GM04503 (cell line): Measurements from ENCODE around the gene IGDCC3.
"Not testable (repeated sequence)": the region's sequence is repeated elsewhere in the genome, so short reads cannot be mapped to it uniquely, and the experiment has no call there.

Experiments used
- DNase-seq: peaks from one replicate; pipeline ENCODE4 v3.0.0-alpha.2; 2012; ENCODE audit warnings: low read depth

The IGDCC3 gene

DNA sequence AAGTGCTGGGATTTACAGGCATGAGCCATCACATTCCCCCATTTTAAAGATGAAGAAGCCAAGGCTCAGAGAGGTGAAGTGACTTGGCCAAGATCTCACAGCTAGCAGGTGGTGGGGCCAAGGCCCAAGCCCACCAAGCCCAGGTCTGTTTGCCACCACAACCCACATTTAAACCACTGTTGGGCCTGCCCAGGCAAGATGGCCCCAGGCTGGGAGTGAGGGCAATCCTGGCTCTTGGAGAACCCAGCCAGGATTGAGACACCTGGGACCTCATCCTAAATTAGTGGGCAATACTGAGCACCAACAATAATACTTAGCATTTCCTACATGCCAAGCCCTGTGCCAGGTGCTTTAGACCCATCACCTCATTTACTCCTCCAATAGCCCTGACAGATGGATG, 6.9 kb downstream of the IGDCC3 start:
- no peak for DNase-seq

DNA sequence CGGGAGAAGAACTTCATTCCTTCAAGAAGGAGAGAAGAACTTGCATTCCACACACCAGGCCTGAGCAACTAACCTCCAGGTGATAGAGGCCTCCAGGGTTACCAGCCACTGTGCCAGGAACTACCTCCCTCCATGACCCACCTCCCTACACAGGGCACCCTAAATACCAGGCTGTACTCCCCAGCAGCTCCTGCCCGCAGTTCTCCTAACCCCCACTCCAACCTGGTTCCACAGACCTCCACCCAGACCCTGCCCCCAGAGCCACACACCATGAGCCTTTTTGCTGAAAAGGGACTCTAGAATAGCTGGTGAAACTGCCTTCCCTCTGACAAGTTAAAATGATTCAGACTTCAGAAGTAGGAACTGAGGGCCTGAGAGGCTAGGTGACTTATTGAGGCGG, 8.2 kb downstream of the IGDCC3 start:
- DNase-seq, result no peak

DNA sequence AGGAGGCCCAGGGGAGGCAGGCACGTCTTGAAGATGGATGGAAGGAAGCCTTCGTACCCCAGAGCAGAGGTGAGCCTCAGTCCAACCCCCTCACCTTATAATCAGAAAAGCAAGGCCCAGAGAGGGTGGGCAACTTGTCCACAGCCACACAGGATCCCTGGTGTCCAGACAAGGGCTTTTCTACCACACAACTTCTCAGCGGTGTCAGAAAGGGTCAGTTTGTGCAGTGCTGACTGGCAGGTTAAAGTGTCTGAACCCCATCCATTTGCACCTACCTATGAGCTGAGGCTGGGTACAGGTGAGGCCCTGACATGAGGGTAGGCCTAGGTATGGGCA, 8.6 kb downstream of the IGDCC3 start:
- DNase-seq, result no peak

DNA sequence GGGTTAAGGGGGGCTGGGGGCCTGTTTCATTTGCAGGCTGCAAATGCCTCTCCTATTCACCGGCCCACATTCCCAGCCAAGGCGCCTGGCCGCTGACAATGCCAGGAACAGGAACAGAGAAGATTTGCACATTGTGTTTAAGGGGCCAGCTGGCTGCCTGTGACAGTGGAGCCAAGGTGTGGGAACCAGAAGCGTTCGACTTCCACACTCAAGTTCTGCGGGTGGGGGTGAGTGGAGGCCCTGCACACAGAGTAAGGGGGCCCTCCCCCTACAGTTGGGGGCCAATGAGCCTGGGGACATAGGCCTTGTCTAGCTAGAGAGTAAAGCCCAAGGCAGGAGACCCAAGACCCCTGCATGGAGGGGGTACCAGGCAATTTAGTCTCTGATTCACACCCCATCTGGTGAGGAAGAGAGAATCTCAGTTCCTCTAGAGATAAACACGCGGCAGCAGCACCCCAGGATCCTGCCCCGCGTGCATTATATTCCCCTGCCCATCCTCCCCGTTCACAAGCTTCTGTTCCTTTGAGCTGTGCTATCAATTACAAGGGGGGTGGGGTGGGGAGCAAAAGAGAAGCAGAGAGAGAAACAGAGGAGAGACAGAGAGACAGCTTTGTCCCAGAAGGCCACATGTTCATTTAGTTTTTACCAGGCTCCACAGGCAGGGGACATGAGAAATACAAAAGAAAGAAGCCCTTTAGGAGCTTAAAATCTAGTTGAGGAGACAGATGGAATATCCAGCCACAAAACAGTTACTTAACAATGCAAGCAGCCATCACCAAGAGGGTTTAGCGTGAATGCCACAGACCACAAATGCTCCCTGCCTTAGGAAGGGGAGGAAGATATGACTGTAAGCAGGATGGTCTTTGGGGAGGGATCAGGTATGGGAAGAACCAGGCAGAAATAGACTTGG, 9.2 kb downstream of the IGDCC3 start:
- DNase-seq, result no peak

DNA sequence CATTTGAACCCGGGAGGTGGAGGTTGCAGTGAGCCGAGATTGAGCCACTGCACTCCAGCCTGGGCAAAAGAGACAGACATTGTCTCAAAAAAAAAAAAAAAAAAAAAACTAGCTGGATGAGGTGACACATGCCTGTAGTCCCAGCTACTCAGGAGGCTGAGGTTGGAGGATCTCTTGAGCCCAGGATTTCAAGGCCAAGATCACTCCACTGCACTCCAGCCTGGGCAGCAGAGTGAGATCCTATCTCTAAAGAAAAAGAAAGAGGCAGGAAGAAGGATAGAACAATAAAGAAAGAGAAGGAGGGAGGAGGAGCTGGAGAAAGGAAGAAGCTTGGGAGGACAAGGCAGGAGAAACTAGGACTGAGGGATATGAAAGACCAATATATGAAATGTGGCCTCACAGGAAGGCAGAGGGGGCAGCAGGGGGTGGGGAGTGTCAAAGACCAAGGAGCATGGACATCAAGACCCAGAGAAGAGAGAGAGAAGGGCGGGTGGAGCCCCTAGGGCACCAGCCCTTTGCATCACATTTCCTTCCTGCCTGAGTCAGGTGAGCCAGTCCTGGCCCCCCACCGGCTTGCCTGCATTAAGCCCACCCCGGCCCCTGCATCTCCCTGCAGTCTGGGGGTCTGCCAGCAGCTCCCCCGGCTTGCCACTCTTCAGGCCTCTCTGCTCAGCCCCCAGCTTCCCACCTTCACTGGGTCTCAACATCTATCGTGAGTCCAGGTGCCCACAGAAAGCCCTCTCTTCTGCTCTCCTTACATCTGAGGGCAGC, 11.5 kb downstream of the IGDCC3 start:
- no peak for DNase-seq

DNA sequence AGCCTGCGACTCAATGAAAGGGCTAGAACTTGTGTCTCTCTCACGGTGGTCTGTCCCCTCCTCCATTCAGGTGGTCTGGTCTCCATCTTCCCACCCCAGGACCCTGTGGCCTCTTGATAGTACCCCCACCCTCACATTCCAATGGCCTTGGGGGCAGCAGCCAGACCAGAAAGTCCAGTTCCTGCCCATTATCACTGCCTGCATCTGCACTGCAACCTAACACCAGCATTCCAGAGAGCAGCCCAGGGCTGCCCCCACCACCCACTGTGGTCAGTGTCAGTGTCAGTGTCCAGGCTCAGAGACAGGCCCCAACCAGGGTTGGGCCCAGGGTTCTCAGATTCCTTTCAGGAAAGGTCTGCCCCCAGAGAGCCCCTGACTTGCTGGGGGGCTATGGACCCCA, 12.6 kb downstream of the IGDCC3 start:
- DNase-seq, result no peak

DNA sequence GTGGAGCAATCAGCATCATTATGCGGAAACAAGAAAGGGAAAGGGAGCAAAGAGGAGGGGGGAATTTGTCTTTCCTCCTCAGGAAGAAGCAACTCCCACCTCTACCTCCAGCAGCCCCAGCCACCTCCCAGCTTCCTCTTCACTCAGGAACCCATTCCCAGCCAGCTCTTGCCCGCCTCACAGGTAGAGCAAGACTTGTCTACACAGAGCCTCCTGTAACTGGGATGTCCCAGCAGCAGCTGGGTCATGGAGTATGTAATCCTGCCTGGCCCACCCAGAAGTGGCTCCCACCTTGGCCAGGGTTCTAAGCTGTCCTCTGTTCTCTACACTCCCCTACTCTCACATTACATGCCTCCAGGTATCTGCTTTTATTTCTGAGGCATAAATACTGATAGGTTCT, 14.0 kb downstream of the IGDCC3 start:
- no peak for DNase-seq

DNA sequence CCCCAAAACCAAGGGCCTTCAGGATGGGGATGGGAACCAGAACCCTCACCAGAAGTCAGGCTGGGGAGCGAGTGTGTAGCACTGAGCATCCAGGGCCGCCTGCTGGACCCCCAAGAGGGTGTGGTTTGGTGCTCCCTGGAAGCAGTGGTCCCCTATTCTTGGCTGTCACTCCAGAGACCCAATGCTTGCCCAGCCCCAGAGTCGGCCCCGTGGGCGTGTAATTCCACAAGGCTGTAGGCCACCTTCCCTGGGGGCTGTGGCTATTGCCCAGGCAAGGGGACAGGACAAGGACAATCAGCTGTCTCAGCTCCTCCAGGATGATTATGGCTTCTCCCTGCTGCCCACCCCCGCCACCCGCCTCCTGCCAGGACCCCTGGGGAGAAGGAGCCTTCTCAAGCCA, 14.5 kb downstream of the IGDCC3 start:
- no peak for DNase-seq

DNA sequence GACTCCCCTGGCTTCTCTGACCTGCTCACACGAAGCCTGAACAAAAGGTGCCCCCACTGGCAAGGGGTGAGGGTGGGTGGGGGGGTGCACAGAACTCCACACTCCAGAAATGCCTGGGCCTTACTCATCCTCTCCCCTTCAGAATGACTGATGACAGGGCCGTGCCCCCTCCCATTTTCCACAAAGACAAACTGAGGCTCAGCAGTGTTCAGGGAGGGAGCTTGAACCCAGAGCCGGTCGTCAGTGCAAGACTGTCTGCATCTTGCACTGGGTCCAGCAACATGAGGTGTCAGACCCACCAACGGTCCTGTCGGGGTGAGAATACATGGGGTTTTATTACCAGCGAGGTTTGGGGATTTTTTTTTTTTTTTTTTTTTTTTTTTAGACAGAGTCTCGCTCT, 15.3 kb downstream of the IGDCC3 start:
- DNase-seq, result no peak

DNA sequence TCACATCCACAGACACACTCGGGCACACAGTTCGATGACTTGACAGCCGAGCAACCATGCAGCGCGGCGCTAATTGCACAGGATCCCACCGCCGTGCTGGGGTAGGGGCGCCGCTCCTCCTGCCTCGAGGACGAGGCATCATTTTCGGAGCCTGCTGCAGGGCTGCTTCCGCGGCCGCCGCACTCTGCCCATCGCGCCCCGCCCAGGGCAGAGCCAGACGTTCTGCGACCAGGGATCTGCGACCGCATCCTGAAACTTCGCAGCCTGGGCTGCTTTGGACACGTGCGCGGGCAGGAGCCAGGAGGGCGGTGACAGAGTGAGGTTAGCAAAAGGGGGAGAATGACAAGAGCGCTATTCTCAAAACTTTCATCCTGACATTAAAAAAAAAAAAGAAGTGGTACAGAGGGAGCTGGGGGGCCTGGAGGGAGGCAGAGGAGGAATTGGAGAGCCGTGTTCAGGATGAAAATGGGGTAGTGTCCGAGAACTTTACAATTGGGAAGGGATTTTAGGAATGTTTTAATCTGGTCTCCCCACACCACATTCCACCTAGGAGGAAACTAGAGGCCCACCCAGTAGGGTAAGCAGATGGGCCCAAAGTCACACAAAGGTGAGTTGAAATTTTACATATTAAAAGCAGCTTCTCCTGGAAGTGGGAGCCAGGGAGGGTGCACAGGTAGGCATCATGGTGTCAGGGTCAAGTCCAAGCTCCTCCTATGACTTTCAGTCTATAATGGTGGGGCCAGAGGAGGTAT, 15.9 kb downstream of the IGDCC3 start:
- no peak for DNase-seq

DNA sequence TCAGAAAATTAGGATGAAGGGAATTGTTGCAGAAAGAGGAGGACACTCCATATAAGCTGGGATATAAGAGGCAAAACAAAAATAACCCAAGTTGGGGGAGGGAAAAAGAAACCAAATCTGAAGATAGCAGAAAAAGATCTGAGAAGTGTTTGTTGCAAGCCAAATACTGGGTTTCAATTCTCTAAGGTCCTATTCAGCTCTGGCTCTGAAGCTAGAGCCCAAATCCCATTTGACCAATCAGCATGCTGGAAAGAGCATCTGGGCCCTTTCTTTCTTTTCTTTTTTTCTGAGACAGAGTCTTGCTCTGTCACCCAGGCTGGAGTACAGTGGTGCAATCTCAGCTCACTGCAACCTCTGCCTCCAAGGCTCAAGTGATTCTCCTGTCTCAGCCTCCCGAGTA, 17.3 kb downstream of the IGDCC3 start:
- DNase-seq, result no peak

DNA sequence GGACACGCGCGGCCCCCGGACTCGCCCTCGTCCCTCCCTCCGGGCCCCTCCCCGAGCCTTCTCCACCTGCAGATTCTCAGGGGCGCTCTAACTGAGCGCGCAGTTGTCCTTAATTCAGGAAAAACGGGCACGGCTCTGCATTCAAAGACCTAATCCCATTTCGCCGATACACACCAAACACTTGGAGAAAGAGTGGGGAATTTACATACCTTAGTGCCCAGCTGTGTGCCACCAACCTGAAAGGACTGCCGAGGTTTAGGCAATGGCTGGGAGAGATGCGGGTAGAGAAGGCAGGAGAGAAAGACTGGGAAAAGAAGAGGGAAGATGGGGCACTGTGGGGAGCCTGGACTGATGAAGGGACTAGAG, 21.8 kb downstream of the IGDCC3 start:
- DNase-seq, result no peak

DNA sequence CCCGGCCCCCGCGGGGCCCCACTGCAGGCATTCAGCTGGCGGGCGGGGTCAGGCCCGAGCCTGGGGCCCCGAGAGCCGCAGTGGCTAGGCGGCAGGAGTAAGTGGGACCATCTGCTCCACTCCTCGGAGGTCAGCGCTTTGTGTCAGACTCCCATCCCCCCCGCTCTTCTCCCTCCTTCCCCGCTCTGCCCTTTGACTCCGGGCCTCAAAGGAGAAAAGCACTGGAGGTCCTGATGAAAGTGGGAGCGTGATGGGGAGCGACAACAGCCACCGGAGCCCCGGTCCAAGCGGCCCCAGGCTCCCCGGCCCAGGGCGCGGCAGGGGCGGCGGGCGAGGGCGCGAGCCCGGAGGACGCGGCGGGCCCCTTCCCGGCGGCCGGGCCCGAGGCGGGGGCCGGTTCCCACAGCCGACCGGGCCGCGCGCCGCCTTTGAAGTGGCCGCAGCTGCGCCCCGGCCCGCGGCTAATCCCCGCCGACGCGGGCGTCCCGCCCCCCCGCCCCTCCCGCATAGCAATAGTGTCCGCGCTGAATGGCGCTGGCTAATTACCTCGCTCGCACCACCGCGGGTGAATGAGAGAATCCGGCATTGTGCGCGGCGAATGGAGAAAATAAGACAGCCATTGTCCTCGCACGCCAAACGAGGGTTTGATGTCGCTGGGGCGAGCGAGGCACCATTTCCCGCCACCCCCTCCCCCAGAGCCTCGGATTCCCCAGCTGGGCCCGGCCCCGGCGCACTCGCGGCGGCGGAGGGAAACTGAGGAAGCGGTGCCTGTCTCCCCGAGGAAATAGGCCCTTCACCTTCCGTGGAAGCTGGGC, 22.4 kb downstream of the IGDCC3 start:
- no peak for DNase-seq

DNA sequence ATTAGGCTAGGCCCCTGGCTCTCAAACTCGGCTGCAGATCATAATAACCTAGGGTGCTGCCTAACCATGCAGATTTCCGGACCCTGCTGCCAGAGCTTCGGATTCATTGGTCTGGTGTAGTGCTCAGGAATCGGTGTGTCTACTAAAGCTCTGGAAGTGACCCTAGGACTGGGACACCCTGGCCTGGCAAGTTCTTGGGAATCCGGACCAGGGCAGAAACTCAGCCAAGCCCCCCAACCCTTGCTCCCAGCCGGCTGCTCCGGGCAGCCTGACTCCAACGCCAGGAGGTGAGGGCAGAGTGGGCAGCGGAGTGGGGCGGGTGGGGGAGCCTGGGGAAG, 23.0 kb downstream of the IGDCC3 start:
- DNase-seq, result no peak

DNA sequence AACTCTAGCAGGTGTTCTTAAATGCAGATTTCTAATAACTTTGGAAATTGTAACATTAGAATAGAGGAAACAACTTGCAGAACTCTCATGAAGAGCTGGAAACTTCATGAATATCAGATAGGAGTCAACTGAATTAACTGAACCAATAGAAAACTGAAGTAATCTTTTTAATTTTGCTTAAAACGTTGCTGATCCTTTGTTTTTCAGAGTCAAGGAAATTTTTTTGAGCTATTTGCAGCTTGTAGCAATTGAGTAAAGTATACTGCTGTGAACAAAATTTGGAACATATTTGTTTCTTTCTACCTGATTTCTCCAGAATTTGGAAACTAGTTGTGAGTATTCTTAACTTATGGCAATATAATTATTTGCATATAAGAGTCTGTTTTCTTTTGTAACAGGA, 25.8 kb downstream of the IGDCC3 start:
- DNase-seq, result not testable (repeated sequence)

DNA sequence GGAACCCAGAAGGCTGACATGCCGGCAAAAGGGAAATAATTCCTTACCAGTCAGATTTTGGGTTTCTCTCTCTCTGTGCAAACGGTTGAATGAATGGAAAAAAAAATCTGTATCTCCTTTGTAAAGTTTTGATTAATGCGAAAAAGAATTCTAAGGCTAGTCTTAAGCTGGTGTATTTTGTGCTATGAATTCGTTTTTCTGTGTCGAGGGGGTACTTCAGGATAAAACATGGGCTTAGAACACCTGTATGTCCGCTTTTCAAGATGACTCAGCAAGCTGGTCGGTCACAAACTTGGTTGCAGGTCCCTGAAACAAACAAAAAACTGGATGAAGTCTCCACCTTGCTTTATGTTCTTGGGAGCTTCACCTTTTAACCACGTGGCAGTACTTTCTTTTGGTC, 28.5 kb downstream of the IGDCC3 start:
- DNase-seq, result no peak

DNA sequence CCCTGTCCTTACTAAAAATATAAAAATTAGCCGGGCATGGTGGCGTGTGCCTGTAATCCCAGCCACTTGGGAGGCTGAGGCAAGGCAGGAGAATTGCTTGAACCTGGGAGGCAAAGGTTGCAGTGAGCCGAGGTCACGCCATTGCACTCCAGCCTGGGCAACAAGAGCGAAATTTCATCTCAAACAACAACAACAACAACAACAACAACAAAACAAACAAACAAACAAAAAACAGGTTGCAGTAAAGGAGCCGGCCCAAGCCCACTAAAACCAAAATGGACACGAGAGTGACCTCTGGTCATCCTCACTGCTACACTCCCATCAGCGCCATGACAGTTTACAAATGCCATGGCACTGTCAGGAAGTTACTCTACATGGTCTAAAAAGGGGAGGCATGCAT, 30.0 kb downstream of the IGDCC3 start:
- DNase-seq, result not testable (repeated sequence)

DNA sequence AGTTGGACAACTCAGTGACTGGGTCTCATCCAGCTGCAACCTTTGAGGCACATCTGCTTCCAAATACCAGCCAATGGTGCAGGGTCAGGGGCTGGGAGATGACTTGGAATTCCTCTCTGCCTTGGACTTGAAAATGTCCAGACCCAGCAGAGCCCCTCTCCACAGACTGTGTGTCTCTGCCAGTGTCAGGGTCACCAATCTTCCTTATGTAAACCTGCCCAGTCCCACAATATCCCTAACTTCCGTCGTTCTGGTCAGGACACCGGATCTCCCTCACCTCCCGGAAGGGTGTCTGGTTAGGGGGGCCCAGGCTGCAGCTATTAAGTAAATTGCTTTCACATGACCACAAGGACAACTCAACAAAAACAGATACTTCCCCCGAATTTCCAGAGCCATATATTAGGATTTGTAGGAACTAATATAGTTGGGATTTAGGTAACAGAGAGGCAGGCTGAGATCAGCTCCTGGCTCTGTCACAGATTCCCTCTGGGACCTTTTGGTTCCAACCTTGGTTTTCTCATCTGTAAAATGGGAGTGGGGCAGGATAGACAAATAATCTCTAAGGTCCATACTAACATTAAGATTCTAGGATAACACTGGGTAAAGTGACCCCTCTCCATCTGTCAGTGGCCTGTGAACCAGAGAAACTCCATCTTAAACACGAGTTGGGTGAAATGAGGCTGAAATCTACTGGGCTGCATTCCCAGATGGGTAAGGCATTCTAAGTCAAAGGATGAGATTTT, 30.8 kb downstream of the IGDCC3 start:
- no peak for DNase-seq

DNA sequence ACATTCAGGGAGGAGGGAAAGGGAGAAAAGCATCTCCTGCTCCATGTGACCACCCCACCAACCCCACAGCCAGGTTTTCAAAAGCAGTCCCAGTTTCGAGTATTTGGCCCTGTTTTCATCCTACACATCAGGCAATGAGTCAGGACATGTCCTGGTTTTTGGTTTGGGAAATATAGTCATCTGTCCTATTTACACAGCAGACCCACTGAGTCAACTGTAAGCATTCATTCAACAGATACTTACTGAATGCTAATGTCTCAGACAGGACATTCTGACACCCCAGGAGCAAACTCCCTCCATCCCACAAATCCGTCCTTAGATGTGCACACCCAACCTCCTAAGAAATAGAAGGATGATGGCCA, 32.9 kb downstream of the IGDCC3 start:
- DNase-seq, result no peak

DNA sequence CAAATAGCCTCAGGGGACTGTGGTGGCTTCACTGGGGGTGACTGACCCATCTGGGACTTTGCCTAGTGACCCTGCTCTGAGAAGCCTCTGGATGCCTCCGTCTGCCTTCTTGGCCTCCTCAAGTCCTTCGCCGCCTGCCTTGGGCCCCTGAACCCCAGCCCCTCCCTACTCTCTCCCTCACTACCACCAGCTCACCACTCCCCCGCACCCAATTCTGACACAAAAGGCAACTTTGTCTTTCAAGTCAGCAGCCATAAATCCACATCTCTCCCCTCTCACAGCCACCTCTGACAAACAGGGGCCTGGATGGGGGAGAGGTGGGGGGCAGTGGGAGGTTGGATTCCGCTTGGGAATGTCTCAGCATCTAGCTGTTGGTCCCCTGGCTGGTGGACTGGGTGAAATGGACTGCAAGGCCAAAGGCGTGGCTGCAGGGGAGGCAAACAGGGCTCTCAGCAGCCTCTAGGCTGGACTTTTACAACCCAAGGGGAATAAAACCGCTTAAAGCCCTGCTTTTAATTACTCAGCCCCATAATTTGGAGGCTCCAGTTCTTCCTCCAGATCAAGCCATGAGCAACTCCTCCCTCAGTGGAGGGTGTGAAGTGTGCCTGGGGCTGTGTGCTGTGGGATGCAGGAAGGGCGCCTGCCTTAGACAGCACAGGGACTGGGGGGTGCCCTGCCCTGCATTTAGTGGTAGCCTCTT, 33.4 kb downstream of the IGDCC3 start:
- DNase-seq, result no peak
